Activated CD4-positive, CD25-positive, alpha-beta regulatory T cell (primary cell): Measurements from ENCODE around the gene MDM4.
"Not testable (repeated sequence)": the region's sequence is repeated elsewhere in the genome, so short reads cannot be mapped to it uniquely, and the experiment has no call there.

Experiments
- DNase-seq, 4 experiments: peaks; one replicate each; lab custom pipeline; 2025; lab: John Stamatoyannopoulos, UW

Gene MDM4

GRCh38 chr1:204517382-204517781, 1.2 kb downstream of the MDM4 start:
- DNase-seq, result not testable (repeated sequence)

- DNase-seq, result peak in 1 of 4 experiments; percentile 13
Measured at GRCh38 chr1:204520834-204521709, 4.9 kb downstream of the MDM4 start.

GRCh38 chr1:204521941-204522521, 5.8 kb downstream of the MDM4 start:
- not testable (repeated sequence) for DNase-seq

- no peak for DNase-seq
Measured at GRCh38 chr1:204523605-204524215, 7.5 kb downstream of the MDM4 start.

- DNase-seq, result no peak
Measured at GRCh38 chr1:204524986-204525385, 8.8 kb downstream of the MDM4 start.

- DNase-seq, result no peak
Measured at GRCh38 chr1:204528241-204528640, 12.0 kb downstream of the MDM4 start.

- no peak for DNase-seq
Measured at GRCh38 chr1:204528677-204529076, 12.5 kb downstream of the MDM4 start.

GRCh38 chr1:204529371-204529895, 13.2 kb downstream of the MDM4 start:
- no peak for DNase-seq

- no peak for DNase-seq
Measured at GRCh38 chr1:204530932-204531331, 14.7 kb downstream of the MDM4 start.

- DNase-seq, result no peak
Measured at GRCh38 chr1:204532832-204533231, 16.6 kb downstream of the MDM4 start.

- no peak for DNase-seq
Measured at GRCh38 chr1:204541626-204542025, 25.4 kb downstream of the MDM4 start.

- no peak for DNase-seq
Measured at GRCh38 chr1:204544321-204544720, 28.1 kb downstream of the MDM4 start.

- no peak for DNase-seq
Measured at GRCh38 chr1:204545202-204545601, 29.0 kb downstream of the MDM4 start.

- DNase-seq, result no peak
Measured at GRCh38 chr1:204545881-204546280, 29.7 kb downstream of the MDM4 start.

GRCh38 chr1:204548265-204548664, 32.1 kb downstream of the MDM4 start:
- no peak for DNase-seq

GRCh38 chr1:204549313-204549712, 33.1 kb downstream of the MDM4 start:
- no peak for DNase-seq

GRCh38 chr1:204550926-204551325, 34.7 kb downstream of the MDM4 start:
- no peak for DNase-seq

GRCh38 chr1:204556458-204557052, 40.3 kb downstream of the MDM4 start:
- no peak for DNase-seq

GRCh38 chr1:204558467-204558866, 42.3 kb downstream of the MDM4 start:
- no peak for DNase-seq

- DNase-seq, result not testable (repeated sequence)
Measured at GRCh38 chr1:204560002-204560401, 43.8 kb downstream of the MDM4 start.

GRCh38 chr1:204560590-204561150, 44.5 kb downstream of the MDM4 start:
- DNase-seq, result no peak
